ENCODE measurements around the gene GRM5.
"Not testable (repeated sequence)": the region's sequence is repeated elsewhere in the genome, so short reads cannot be mapped to it uniquely, and the experiment has no call there.

Gene GRM5

DNA sequence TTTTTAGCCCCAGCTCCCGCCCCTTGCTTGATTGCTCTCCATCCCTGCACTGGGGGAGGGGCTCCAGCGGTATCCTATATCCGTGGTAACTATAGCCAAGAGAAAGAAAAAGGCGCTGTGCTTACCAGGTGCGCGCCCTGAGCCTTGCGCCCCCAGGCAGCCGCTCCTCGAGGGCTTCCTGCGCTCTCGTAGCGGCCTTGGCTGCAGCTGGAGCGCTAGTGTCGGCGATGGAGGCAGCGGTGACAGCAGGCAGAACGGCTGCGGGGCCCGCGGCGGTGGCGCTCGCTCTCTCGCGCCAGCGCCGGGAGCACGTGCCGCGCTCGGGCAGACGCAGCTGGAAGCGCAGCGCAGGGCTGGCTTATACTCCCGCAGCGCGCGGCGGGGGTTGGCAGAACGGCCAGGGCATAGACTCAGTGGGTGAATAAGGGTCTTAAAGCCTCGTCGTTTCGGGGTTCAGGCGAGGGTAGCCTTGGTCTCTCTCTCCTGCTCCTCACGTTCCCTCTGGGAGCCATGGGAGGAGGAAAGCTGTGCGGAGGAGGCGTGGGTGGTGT, at the start of gene GRM5:
Gene GRM5, minus strand, starts transcription at position 332 of the 551 bp plus-strand sequence. CDS start 18,110 bp downstream, outside the sequence.
- peak; percentile 51 for DNase-seq

DNA sequence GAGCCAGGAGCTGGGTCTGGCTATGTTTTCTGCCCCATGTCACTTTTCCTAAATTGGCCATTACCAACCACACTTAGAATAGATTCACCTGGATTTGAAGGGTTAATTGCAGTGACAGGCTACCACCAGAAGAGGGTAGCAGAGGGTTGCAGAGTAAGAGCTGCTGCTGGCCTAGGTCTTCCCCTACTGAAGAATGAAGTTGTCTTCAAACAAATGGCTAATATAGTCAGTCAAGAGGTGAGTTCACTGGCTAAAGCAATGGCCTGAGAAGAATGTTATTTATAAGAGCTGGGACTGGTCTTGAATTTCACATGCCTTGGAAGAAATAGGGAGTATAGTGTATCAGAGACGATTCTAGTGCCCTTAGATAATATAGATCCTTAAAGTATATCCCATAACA, 32.2 kb upstream of the GRM5 start:
- DNase-seq = peak; percentile 56

DNA sequence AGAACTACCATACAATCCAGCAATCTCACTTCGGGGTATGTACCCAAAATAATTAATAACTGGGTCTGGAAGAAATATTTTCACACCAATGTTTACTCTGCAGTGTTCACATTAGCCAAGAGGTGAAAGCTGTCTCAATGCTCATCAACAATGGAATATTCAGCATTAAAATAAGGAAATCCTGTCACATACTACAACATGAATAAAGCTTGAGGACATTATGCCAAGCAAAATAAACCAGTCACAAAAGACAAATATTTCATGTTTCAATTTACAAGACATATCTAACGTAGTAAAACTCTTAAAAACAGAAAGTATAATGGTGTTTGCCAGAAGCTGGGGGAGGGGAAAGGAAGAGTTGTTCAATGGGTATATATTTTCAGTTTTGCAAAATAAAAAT, 28.0 kb upstream of the GRM5 start:
- DNase-seq = not testable (repeated sequence)

DNA sequence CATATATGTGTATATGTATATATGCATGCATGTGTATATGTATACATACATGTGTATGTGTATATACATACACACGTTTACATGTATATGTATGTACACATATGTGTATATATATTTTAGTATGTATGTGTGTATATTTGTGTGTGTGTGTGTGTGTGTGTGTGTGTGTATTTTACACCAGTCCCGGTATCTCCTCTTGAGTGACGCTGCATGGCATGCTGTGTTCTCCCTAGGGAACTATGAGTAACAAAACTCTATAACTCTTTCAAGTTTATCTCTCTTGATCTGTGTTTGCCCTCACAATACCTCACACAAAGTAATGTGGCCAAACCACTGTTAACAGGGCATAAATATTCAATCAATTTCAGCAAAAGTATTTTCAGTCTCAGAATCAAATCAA, 19.2 kb upstream of the GRM5 start:
- DNase-seq = not testable (repeated sequence)

DNA sequence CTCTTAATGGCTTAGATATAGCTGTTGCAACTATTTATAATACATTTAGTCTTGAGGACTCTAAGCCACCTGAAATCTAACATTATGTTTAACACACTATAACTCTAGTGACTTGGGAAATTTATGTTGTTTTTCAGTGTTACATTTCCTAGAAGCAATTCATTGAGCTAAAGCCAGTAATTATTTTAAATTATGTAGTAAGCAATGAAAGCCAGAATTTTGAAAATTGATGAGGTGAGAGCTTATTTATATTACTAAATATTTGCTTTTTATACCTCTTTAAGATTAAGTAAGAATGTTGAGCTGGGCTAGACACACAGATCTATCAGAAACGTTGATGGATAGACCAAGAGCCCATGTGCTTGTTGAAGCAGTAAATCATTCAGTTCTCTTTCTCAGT, 5.1 kb upstream of the GRM5 start:
- not testable (repeated sequence) for DNase-seq

DNA sequence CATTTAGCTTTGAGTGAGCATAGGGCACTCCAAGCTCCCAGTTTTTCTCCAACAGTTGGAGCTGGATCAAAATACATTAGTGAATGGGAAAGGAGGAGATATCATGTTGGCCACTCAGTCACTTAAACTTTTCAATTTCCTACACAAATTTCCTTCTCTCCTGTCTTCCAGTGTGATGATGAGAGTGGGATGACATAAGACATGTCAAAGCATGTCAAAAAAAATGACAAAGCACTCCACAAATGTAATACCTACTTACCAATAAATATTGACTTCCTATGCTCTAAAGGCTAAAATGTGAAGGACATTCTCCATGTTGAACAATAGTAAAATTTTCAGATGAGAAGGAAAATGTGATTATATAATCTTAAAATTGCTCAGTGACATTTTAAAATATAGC, 1.5 kb upstream of the GRM5 start:
- DNase-seq = no peak

DNA sequence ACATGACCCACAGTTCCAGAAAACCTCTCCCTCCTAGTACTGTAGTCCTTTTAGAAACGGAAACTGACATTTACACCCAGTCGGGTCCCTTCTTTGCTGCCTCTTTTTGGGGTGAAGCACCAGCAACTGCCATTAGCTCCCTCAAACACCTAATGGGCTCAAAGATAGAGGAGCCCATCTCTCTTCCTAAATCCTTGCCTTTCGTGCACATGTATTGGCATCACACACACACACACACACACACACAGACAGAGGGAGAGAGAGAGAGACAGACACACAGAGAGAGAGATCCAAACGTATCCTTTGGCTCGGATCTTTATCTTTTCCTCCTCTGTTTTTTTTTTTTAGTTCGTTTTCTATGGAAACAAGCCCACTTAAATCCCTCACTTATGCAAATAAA, 716 bp downstream of the GRM5 start:
- DNase-seq = no peak

DNA sequence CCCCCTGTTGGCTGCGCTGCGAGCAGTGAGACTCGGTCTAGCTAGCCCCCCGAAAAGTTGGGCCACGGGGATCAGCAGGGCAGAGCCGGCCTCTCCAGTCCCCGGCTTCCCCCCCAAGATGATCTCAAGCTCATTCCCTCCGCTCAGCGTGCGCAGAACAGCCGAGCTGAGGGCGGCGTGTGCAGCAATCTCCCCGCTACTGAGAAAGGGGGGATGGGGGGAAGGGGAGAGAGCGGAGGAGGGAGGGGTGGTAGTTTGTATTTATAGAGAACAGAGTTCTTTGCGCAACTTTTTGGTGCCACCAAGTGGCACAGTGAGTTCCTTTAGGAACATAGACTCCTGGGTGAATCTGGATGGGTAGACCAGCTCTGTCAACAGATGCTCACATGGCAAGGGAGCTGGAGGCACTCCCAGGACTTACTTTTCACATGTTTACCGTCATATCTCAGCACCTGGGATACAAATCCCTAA, 2.3 kb downstream of the GRM5 start:
- DNase-seq = peak; percentile 5

DNA sequence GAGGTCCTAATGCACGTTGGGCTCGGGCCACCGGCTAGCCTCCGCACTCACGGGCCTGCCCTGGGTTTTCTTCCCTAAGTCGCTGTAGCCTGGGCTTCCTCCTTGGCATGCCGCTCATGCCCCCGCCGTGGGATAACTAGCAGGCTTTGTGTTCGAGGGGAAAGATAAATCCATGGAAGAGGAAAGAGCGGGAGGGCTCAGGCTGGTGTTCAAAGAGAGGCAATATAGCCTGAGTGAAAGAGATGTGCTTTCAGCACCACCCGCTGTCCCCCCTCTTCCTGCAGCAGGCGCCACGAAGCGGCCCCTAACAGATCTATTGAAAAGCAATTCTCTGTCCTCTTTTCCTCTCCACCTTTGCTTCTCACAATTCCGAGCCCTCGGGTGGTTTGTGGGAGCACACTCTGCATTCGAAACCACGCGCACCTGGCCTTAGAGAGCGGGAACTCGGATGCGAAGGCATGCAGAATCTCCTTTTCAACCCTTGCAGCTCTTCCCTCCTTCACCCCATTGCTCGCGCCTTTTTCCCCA, 2.9 kb downstream of the GRM5 start:
- DNase-seq = not testable (repeated sequence)

DNA sequence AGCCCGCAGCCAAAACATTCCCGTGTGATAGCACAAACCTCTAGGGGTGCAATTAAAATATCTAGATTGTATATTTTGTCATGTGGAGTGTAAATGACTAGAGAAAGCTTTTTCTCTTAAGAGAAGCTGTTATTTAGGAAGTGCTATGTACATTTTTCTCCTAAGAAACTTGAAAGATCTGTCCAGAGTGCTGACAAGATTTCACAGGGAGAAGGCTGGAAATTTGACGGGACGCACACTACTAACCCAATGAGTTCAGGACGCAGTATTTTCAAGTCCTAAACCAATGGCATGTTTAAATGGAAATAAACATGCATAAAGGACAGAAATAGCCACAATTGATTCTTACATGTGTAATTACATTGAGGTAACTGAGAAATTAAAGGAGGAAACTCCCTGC, 3.9 kb downstream of the GRM5 start:
- DNase-seq = not testable (repeated sequence)

DNA sequence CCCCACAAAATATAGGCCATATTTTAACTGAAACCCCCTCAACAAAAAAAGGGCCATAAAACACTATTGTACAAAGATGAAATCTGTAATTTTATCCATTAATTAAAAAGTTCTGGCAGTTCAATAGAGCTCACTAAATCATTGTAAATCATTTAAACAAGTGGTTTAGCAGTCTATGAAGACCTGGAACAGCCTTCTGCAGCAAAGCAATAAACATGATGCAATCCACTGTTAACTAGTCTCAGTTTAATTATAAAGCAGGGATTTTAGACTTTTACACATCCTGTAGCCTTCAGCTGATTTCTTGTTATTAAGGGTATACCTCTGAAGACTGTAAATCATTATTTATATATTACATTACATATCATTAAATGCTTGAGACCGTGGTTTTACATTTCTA, 8.4 kb downstream of the GRM5 start:
- DNase-seq = peak; percentile 15

DNA sequence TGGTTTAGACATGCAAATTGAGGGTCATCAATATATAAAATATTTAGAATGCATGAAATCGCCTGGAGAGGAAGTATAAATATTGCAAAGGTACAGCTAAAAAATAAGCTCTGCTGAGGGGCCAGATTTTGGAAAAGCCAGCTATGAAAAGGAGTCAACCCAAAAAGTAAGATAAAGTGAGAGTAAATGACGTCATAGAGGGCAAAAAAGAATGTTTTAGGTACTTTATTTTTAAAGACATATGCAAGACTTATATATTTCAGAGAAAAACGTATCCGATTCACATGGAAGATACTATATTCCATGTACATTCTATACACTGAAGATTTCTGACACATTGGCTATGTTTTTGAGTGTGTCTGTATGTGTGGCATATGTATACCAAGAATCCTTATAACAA, 13.6 kb downstream of the GRM5 start:
- no peak for DNase-seq

DNA sequence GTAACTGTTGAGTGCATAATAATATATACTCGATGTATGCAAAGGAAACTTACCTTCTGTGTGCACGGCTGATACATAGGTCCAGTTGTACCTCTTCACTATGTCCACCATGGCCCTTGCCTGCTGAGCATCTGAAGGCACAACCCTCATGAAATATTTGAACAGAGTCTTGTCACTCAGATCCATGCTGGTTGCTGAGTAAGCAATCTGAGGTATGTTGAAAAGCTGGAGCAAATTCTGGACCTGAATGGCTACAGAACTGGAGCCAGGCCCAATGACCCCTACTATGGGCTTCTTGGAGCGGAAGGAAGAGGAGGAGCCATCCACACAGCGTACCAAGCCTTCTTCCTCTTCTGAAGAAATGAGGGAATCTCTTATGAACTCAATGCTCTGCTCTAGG, 18.6 kb downstream of the GRM5 start:
- DNase-seq = not testable (repeated sequence)

DNA sequence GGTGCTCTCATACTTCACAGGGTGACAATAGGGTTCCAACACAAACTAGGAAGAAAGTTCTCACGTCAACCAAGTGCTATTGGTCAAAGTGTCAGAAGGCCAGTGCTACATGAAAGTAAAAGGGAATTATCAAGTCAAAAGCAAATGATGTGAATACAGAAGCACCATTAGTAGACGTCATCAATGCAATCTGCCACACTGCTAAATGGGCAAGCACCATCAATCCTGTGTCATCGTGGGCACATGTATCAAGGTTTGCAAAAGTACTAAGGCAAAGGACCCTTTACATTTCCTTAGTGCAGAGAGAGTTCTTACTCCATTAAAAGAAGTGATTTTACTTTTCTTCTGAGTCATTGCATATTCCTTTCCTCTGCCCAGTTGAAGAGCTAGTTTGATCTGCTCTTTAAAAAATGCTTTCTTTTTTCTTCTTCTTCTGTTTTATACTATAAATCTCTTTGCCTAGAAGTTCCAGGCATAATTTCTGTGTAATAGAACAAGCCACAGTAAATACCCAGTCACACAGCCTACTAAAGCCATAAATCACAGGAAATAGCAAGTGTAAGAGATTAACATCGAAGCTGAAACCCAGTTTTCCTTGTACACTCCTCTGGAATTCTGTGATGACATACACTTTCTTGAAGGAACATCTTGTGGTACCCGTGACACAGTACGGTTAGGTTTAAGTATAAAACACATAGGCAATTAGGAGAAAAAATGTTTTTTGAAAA, 21.8 kb downstream of the GRM5 start:
- not testable (repeated sequence) for DNase-seq

DNA sequence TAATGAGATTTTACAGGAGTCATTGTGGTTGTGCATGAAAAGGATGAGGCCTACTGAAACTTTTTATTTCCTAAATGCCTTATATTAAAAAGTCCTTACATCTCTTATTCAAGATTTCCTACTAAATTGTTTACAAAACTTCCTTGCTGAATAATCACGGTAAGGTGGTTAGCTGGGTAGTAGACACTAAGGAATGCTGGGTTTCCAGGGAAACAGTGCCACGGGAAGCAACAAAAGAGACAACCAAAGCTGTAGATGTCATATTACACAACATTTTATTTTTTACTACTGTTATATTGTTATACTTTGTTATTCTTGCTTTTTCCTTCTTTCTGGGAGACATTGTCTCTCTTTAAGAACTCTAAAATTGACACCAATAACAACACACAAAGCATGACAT, 36.1 kb downstream of the GRM5 start:
- not testable (repeated sequence) for DNase-seq

DNA sequence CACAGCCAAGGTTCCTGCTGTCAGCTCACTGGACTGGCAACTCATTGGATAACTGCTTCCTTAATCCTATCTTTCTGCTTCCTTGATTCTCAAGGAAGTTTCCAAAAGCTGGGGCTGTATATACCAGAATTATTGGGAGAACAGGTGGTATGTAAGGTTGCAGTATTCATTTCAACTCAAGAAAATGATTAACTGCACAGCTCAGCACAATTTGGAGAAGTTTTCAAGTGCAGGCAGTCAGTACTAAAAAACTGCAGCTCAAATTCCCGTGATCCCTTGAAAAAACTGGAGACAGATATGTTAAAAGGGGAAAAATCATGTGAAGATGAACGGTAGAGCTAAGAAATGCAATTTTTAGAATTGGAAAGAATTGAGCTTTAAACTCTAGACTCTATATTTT, 44.4 kb downstream of the GRM5 start:
- no peak for DNase-seq

DNA sequence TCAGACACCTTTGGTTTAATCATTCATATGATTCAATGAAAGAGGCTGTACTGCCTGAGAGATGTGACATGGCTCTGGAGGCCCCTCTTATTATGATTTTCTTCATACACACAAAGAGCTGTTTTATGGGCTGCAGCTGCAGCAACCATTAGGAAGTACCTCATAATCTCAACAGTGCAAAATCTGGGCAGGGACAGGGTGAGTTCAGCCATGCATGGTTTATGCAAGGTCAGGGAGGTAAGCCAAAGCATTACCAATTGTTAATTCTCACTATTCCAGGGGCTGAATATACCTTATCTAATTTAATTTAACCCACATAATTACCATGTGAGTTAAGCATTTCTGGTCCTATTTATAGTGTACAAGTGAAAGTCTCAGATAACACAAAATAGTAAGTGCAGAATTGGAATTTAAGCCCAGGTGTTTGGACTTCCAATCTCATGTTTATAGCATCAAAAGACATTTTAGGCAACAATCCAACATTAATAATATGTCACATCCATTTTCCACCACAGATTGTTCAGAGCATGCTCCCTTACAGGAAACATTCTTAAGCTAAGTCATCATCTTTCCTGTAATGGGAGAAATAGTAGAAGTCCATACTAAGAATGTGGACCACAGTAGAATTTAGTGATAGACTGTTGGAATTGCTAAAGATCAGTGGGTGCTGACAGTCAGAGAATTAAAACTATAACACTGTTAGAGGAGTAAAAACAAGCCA, 45.8 kb downstream of the GRM5 start:
- DNase-seq = peak; percentile 32

DNA sequence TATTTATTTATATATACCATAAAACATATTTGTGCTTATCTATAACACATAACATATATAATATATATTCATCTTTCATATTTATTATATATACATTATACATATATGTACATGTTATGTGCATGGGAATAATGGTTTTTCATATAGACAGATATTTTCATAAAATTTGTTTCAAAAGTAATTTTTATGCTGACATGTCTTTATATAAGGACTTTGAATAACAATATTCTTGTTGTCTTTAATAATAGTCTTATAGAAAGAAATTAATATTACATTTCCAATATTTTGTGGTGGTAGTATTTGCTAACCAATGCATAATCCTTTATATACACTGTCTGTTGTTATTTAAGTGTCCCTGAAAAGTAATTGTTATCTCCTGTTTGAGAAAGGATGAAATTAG, 49.6 kb downstream of the GRM5 start:
- DNase-seq = no peak

DNA sequence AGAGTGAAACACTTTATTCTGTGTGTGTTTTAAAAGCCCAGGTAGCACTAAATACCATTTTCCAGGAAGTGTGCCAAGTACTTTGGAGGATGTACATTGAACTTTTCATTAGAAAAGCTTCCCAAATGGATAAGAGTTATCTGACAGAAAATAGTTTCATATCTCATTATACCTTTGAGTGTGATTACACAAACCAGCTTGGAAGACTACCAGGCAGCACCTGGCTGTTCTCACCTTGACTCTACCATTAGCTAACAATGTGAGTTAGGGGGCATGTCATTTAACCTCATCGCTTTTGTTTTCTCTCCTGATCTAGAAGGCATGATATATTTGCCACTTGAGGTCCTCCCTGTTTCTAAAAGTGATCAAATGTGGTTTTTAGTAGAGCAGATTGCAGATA, 50.2 kb downstream of the GRM5 start:
- DNase-seq = peak; percentile 23

DNA sequence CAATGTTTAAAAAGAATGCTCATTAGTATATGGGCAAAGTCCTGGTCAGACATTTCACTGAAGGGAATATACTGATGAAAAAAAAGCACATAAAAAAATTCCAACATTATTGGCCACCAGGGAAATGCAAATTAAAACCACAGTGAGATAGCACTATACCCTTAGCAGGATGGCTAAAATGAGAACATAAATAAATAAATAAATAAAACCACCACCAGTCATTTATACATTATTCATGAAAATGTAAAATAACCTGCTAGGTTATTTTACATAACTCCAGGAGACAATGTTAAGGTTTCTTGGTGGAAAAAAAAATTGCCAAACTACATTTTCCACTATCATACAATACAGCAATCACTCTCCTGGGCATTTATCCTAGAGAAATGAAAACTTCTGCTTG, 64.9 kb downstream of the GRM5 start:
- DNase-seq = not testable (repeated sequence)

DNA sequence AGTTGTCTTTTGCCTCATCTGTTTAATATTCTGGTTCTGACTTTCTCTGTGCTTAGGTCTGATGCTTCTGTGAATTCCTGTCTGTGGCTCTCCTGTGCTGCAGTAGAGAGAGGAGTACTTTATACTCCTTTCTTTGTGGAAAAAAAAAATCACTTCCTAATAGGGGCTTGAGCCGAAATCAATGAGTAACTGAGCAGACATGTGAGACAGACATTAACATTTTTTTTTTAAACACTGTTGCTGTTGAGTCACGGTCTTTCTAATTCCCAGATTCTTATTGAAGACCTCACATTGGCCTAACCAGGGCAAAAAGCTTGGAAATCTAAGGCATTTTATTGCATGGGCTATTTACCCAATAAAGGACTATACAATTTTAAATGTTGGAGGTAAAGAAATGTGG, 86.1 kb downstream of the GRM5 start:
- DNase-seq = no peak

DNA sequence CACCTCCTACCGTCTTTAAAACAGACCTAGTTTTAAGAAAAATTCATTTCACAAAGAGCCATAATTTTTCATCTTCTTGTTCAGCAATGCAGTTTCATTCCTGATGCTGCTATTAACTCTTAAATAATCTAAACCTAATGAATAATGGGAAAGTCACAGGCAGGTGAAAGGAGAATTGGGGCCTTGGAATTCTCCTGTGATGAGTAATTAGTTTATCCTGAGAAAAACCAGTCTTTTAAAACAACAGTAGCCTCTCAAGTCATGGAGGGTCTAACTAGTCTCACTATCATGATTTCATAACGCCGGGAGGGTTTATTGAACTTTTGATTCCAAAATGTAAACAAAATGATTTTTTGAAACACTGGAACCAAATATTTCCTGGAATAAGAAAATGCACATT, 86.8 kb downstream of the GRM5 start:
- not testable (repeated sequence) for DNase-seq

DNA sequence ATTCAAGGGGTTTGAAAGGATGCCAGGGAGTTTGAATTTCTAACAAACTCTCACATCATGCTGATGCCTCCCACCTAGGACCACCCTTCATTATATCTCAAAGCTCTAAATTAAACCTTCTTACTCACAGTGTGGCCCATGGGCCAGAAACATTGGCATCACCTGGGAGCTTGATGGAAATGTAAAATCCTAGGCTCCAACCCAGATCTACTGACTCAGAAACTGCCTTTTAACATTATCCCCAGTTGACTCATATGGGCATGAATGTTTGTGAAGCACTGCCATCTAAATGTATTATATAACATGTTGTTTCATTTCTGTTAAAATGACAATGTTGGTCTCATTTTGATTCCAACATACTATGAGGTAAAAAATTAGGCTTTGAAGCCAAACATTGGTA, 90.3 kb downstream of the GRM5 start:
- DNase-seq = not testable (repeated sequence)

DNA sequence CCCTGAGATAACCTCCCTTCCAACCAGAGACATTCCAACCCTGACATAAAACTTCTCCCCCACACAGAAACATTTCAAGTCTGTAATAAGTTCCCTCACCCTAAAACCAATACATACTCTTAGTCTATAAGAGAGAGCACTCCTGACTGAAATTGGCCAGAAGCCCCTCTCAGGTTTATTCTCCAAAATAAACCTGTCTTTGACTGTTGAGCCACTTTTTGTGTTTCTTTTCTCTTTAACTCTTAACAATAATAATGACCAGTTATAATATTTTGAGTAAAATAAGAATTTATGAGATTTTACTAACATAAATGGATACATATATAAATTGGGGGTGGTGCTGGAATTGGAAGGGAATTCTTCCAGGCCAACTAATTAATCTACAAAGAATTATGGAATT, 93.6 kb downstream of the GRM5 start:
- no peak for DNase-seq

Measured in NCI-H69 (cell line).